ENCODE results near the gene CACNA1I.

GRCh38 chr22:39710380-39711150 lies 140.0 kb downstream of the CACNA1I start:
- TF ChIP-seq CTCF (conservative IDR thresholded peaks at IDR 0.05): no peak
- TF ChIP-seq ZFX (IDR thresholded peaks at IDR 0.05): no peak
